ENCODE measurements around the gene HBG2. TPM values are rescaled to one million over a fixed set of nuclear protein-coding genes. Genes with fewer than 3 reads are reported as not detected.

The HBG2 gene
- total and polyA plus RNA-seq, 10 of the 15 experiments (the other 5 are each of a cell fraction or from before 2014, with no cell fraction given), result 1.1 to 8.3 (median 2.9) TPM; not detected in 5

DNA sequence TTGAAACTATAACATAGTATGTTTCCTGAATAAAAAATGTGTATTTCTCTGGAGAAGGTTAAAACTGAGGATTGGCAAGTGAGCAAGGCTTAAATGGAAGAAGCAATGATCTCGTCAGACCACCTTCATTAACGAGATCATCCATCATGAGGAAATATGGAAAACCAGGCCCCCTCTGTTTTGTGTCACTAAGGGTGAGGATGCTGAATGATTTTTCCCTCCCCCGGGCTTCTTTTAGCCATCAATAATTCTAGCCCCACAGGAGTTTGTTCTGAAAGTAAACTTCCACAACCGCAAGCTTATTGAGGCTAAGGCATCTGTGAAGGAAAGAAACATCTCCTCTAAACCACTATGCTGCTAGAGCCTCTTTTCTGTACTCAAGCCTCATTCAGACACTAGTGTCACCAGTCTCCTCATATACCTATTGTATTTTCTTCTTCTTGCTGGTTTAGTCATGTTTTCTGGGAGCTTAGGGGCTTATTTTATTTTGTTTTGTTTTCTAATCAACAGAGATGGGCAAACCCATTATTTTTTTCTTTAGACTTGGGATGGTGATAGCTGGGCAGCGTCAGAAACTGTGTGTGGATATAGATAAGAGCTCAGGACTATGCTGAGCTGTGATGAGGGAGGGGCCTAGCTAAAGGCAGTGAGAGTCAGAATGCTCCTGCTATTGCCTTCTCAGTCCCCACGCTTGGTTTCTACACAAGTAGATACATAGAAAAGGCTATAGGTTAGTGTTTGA lies 21.0 kb upstream of the HBG2 start:
- Histone ChIP-seq H3K9me3 (replicated peaks; ENCODE audit: control insufficient read depth, insufficient read depth, low read length) (no peaks in the 10 kb centered on the region), H3K27me3 (replicated peaks in 1 of 2; ENCODE audit: control insufficient read depth in 2 of 2, insufficient read depth in 2 of 2, low read length in 1 of 2) (no peaks in the 10 kb centered on the region), H3K27ac (ENCODE audit: control insufficient read depth, insufficient read depth) (no peak overlapping the region), H3K79me2 (ENCODE audit: control insufficient read depth, insufficient read depth, low read length) (no peaks in the 10 kb centered on the region), H2AFZ (ENCODE audit: control insufficient read depth, low read depth, low read length) (no peak overlapping the region), H3K9ac (ENCODE audit: control insufficient read depth, insufficient read depth, low read length) (no peak overlapping the region), H4K20me1 (ENCODE audit: control insufficient read depth, insufficient read depth) (no peaks in the 10 kb centered on the region), H3K4me2 (ENCODE audit: control insufficient read depth, insufficient read depth) (no peak overlapping the region), H3K4me3 (no peak overlapping the region), H3K36me3 (ENCODE audit: control insufficient read depth in 2 of 2, insufficient read depth in 2 of 2, low read length in 1 of 2) (no peaks in the 10 kb centered on the region), H3K4me1 (ENCODE audit: control insufficient read depth, insufficient read depth, low read length) (no peaks in the 10 kb centered on the region)
- CTCF ChIA-PET, result interaction anchor here (1.4 kb wide), 1 partner anchor 15 kb away, joined by 3 read pairs; no protein-coding TSS in a partner anchor
- FAIRE-seq (no peak), DNase-seq (ENCODE audit: low read depth, low spot score) (no peak), ATAC-seq (no peak)
- intact Hi-C loops (cut with micrococcal nuclease; ENCODE audit: unreplicated experiment) (no loop called here), in situ Hi-C loops (cut with MboI) (no loop called here)
- RAD21 ChIA-PET (ENCODE audit: unreplicated experiment), result no interaction called here
- no TSS peak for BruUV-seq (replicated peaks)
- WGBS (ENCODE audit: insufficient coverage, insufficient replicate concordance, low lambda C conversion rate, missing lambda C conversion rate), result 56% methylated on average over 6 of the region's 6 CpGs
- POLR2A ChIA-PET, result no interaction called here
- no peak for TF ChIP-seq EP300 (IDR thresholded peaks at IDR 0.05; ENCODE audit: borderline replicate concordance in 1 of 2, control insufficient read depth in 1 of 2, low read depth in 2 of 2, low read length in 2 of 2)
- no peak for TF ChIP-seq ZBED1 (IDR thresholded peaks at IDR 0.05; ENCODE audit: borderline replicate concordance)
- TF ChIP-seq, protein P1, sequence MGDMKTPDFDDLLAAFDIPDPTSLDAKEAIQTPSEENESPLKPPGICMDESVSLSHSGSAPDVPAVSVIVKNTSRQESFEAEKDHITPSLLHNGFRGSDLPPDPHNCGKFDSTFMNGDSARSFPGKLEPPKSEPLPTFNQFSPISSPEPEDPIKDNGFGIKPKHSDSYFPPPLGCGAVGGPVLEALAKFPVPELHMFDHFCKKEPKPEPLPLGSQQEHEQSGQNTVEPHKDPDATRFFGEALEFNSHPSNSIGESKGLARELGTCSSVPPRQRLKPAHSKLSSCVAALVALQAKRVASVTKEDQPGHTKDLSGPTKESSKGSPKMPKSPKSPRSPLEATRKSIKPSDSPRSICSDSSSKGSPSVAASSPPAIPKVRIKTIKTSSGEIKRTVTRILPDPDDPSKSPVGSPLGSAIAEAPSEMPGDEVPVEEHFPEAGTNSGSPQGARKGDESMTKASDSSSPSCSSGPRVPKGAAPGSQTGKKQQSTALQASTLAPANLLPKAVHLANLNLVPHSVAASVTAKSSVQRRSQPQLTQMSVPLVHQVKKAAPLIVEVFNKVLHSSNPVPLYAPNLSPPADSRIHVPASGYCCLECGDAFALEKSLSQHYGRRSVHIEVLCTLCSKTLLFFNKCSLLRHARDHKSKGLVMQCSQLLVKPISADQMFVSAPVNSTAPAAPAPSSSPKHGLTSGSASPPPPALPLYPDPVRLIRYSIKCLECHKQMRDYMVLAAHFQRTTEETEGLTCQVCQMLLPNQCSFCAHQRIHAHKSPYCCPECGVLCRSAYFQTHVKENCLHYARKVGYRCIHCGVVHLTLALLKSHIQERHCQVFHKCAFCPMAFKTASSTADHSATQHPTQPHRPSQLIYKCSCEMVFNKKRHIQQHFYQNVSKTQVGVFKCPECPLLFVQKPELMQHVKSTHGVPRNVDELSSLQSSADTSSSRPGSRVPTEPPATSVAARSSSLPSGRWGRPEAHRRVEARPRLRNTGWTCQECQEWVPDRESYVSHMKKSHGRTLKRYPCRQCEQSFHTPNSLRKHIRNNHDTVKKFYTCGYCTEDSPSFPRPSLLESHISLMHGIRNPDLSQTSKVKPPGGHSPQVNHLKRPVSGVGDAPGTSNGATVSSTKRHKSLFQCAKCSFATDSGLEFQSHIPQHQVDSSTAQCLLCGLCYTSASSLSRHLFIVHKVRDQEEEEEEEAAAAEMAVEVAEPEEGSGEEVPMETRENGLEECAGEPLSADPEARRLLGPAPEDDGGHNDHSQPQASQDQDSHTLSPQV (IDR thresholded peaks at IDR 0.05), result no peak
- TF ChIP-seq SIX5 (IDR thresholded peaks at IDR 0.05; ENCODE audit: low read depth, low read length, severe bottlenecking), result no peak
- TF ChIP-seq IRF4 (IDR thresholded peaks at IDR 0.05; ENCODE audit: low read depth, low read length), result no peak
- no peak for TF ChIP-seq POLR2A (IDR thresholded peaks at IDR 0.05; ENCODE audit: low read depth, low read length)
- SMC1A ChIA-PET (ENCODE audit: uncharacterized antibody, unreplicated experiment), result interaction anchor here (1.2 to 1.8 kb wide), 2 partner anchors 10 kb away, joined by 3 to 4 read pairs; no protein-coding TSS in a partner anchor

All from GM12878 (cell line).